ENCODE data around the gene SUCLG1. TPM values are rescaled to one million over a fixed set of nuclear protein-coding genes. Genes with fewer than 3 reads are reported as not detected.

SUCLG1 gene
- total and polyA plus RNA-seq, 10 of the 15 experiments (the other 5 are each of a cell fraction or from before 2014, with no cell fraction given) = 75.4 to 197 (median 93.6) TPM

GRCh38 chr2:84497285-84497684 lies 38.2 kb upstream of the SUCLG1 start:
- CTCF ChIA-PET = interaction anchor here (0.6 to 2.1 kb wide), 13 partner anchors 9 to 803 kb away, joined by 3 to 25 read pairs (median 4); no protein-coding TSS in a partner anchor
- H2AFZ ChIP-seq (ENCODE audit: control insufficient read depth, low read depth, low read length) = no peak overlapping the region
- BruUV-seq (replicated peaks) = no TSS peak
- RAD21 ChIA-PET (ENCODE audit: unreplicated experiment) = interaction anchor here (0.5 to 2.7 kb wide), 9 partner anchors 29 to 447 kb away, joined by 3 to 14 read pairs (median 4); no protein-coding TSS in a partner anchor
- H3K36me3 ChIP-seq (ENCODE audit: control insufficient read depth in 2 of 2, insufficient read depth in 2 of 2, low read length in 1 of 2) = no peaks in the 10 kb centered on the region
- WGBS (ENCODE audit: insufficient coverage, insufficient replicate concordance, low lambda C conversion rate, missing lambda C conversion rate) = 45% methylated on average over 3 of the region's 3 CpGs
- no peak overlapping the region for H3K27ac ChIP-seq (ENCODE audit: control insufficient read depth, insufficient read depth)
- ATAC-seq (no peak), DNase-seq (ENCODE audit: low read depth, low spot score) (no peak), FAIRE-seq (no peak)
- TF ChIP-seq EZH2 (IDR thresholded peaks at IDR 0.05; ENCODE audit: borderline replicate concordance, control insufficient read depth, low read depth, low read length) = no peak
- no peak for TF ChIP-seq SUZ12 (IDR thresholded peaks at IDR 0.05; ENCODE audit: unreplicated experiment)
- no peak for TF ChIP-seq MEF2B (IDR thresholded peaks at IDR 0.05; ENCODE audit: partially characterized antibody, poor library complexity, severe bottlenecking)
- POLR2A ChIA-PET = no interaction called here
- no peaks in the 10 kb centered on the region for H3K79me2 ChIP-seq (ENCODE audit: control insufficient read depth, insufficient read depth, low read length)
- H3K9me3 ChIP-seq (replicated peaks; ENCODE audit: control insufficient read depth, insufficient read depth, low read length) = no peaks in the 10 kb centered on the region
- no peak overlapping the region for H3K4me3 ChIP-seq
- intact Hi-C loops (cut with micrococcal nuclease; ENCODE audit: unreplicated experiment) (loop anchor here (5.0 kb wide), 1 partner anchor 790 kb away; no protein-coding TSS in a partner anchor), in situ Hi-C loops (cut with MboI) (loop anchor here (5.0 to 10.0 kb wide), 2 partner anchors 430 to 798 kb away; no protein-coding TSS in a partner anchor)
- H3K27me3 ChIP-seq (replicated peaks in 1 of 2; ENCODE audit: control insufficient read depth in 2 of 2, insufficient read depth in 2 of 2, low read length in 1 of 2) = no peaks in the 10 kb centered on the region
- H4K20me1 ChIP-seq (ENCODE audit: control insufficient read depth, insufficient read depth) = no peaks in the 10 kb centered on the region
- H3K9ac ChIP-seq (ENCODE audit: control insufficient read depth, insufficient read depth, low read length) = no peak overlapping the region
- SMC1A ChIA-PET (ENCODE audit: uncharacterized antibody, unreplicated experiment) = interaction anchor here (0.7 to 2.3 kb wide), 6 partner anchors 29 to 429 kb away, joined by 3 to 13 read pairs (median 4); no protein-coding TSS in a partner anchor
- no peak overlapping the region for H3K4me2 ChIP-seq (ENCODE audit: control insufficient read depth, insufficient read depth)
- H3K4me1 ChIP-seq (ENCODE audit: control insufficient read depth, insufficient read depth, low read length) = no peaks in the 10 kb centered on the region

GRCh38 chr2:84496386-84496785 lies 37.3 kb upstream of the SUCLG1 start:
- Histone ChIP-seq H3K36me3 (ENCODE audit: control insufficient read depth in 2 of 2, insufficient read depth in 2 of 2, low read length in 1 of 2) (no peaks in the 10 kb centered on the region), H3K27me3 (replicated peaks in 1 of 2; ENCODE audit: control insufficient read depth in 2 of 2, insufficient read depth in 2 of 2, low read length in 1 of 2) (no peaks in the 10 kb centered on the region), H3K9ac (ENCODE audit: control insufficient read depth, insufficient read depth, low read length) (no peak overlapping the region), H4K20me1 (ENCODE audit: control insufficient read depth, insufficient read depth) (no peaks in the 10 kb centered on the region), H3K4me3 (no peak overlapping the region), H3K79me2 (ENCODE audit: control insufficient read depth, insufficient read depth, low read length) (no peaks in the 10 kb centered on the region), H3K4me1 (ENCODE audit: control insufficient read depth, insufficient read depth, low read length) (no peaks in the 10 kb centered on the region), H2AFZ (ENCODE audit: control insufficient read depth, low read depth, low read length) (no peak overlapping the region), H3K27ac (ENCODE audit: control insufficient read depth, insufficient read depth) (no peak overlapping the region), H3K9me3 (replicated peaks; ENCODE audit: control insufficient read depth, insufficient read depth, low read length) (no peaks in the 10 kb centered on the region), H3K4me2 (ENCODE audit: control insufficient read depth, insufficient read depth) (no peak overlapping the region)
- in situ Hi-C loops (cut with MboI) (loop anchor here (5.0 to 10.0 kb wide), 2 partner anchors 431 to 798 kb away; no protein-coding TSS in a partner anchor), intact Hi-C loops (cut with micrococcal nuclease; ENCODE audit: unreplicated experiment) (loop anchor here (5.0 kb wide), 1 partner anchor 791 kb away; no protein-coding TSS in a partner anchor)
- POLR2A ChIA-PET = no interaction called here
- SMC1A ChIA-PET (ENCODE audit: uncharacterized antibody, unreplicated experiment) = interaction anchor here (1.1 to 2.3 kb wide), 3 partner anchors 30 to 429 kb away, joined by 4 to 13 read pairs (median 11); no protein-coding TSS in a partner anchor
- no TSS peak for BruUV-seq (replicated peaks)
- FAIRE-seq = no peak
- ATAC-seq = no peak
- no peak for DNase-seq (ENCODE audit: low read depth, low spot score)
- RAD21 ChIA-PET (ENCODE audit: unreplicated experiment) = interaction anchor here (2.0 to 2.7 kb wide), 2 partner anchors 367 to 430 kb away, joined by 10 to 14 read pairs; no protein-coding TSS in a partner anchor
- CTCF ChIA-PET = no interaction called here
- TF ChIP-seq LARP7 (IDR thresholded peaks at IDR 0.05) (no peak), ZNF622 (IDR thresholded peaks at IDR 0.05) (no peak), SPI1 (IDR thresholded peaks at IDR 0.05; ENCODE audit: borderline replicate concordance, insufficient read depth, low read depth, low read length) (no peak), MTA3 (IDR thresholded peaks at IDR 0.05; ENCODE audit: borderline replicate concordance, low read length) (no peak), SRF (IDR thresholded peaks at IDR 0.05; ENCODE audit: low read depth in 2 of 2, low read length in 2 of 2) (no peak), ZNF217 (IDR thresholded peaks at IDR 0.05) (no peak), RAD51 (IDR thresholded peaks at IDR 0.05) (no peak), BCLAF1 (IDR thresholded peaks at IDR 0.05) (no peak), E2F8 (IDR thresholded peaks at IDR 0.05; ENCODE audit: low read depth, partially characterized antibody) (no peak)

Measured in GM12878 (cell line).